Measurements from ENCODE around the gene DTNB.
"Not testable (repeated sequence)": the region's sequence is repeated elsewhere in the genome, so short reads cannot be mapped to it uniquely, and the experiment has no call there.

DTNB gene

GRCh38 chr2:25586726-25587144, 86.6 kb downstream of the DTNB start:
- DNase-seq = no peak

DNA sequence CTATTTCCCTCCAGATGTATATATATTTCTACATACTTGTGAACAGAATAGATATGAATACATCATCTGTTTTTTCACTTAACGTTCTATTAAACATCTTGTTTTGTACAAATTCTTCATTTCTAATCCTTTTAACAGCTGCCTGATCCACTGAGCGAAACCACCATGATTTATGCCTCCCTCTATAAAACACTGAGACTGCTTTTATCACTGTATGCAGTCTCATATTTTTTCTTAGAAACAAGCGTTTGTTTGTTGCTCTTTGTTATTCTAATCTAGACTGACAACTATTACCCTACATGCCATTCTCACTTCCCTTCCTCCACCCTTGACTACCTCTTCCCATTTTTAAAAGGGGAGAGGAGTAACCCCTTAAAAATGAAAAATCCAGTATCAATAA, 88.2 kb downstream of the DTNB start:
- DNase-seq = no peak

GRCh38 chr2:25582077-25582830, 91.1 kb downstream of the DTNB start:
- DNase-seq = no peak

DNA sequence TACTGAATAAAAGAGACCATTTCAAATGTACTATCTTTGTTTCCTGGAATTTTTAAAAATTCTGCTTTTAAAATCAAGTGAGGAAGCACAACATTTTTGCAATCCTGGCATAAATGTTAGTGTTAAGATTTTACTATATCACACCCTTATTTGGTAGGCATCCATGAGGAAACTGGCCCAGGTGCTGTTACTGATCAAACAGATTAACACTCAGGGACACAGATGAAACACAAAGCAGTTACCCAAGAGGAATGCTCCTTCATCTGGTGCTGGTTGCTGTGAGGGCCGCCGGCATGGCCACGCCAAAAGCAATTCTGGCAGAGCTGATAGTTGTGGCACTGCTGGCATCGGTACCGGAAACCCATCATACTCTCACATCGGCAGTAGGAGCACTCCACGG, 96.8 kb downstream of the DTNB start:
- no peak for DNase-seq

DNA sequence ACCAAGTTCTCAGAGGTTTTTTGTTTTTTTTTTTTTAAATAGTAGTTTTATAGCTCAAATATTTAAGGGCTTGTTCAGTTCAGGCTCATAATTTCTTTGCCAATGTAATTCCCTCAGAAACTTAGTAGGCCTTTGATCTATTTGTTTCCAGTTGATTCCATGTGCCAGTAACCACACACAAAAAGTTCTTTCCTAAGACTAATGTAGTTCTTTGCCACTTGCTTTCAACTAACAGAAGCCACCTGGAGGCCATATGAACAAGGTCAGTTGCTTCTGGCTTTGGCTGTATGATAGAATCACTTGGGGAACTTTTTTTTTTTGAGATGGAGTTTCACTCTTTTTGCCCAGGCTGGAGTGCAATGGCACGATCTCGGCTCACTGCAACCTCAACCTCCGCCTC, 100.7 kb downstream of the DTNB start:
- no peak for DNase-seq

- no peak for DNase-seq
Measured at GRCh38 chr2:25570161-25570845, 103.1 kb downstream of the DTNB start.

DNA sequence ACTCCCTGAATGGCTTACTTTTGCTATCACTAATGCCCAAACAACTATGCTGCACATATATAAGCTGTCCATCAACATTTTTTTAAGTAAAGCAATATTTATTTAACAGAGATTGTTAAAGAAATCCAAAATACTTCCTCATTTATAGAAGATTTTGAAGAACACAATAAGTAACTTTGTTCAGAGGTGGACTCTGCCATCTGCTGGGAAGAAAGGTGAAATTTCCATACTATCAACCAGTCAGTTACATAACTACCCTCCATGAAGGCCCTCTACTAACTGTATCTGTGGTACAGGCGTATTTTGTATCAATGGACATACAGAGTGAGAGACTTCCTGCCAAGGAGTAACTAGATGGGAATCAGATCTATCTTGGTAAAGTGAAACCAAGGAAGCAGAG, 106.0 kb downstream of the DTNB start:
- peak; percentile 61 for DNase-seq

DNA sequence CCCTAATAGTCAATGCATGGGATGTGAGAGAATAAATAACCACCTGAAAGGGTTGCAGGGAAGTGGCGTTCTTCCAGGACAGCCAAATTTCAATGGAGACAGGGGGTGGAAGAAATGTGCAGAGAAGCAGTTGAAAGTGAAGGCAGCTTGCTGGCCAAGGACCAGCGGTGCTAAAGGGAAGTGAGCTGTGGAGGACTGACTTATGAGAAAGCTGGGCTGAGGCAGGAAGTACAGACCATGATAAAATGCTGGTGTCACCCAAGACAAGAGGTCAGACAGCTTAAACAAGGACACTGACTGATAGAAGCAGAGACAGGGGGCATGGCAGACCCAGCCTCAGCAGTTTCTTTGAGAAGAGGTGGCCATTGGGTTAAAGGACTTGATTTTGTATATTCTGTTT, 106.7 kb downstream of the DTNB start:
- DNase-seq = peak; percentile 27

DNA sequence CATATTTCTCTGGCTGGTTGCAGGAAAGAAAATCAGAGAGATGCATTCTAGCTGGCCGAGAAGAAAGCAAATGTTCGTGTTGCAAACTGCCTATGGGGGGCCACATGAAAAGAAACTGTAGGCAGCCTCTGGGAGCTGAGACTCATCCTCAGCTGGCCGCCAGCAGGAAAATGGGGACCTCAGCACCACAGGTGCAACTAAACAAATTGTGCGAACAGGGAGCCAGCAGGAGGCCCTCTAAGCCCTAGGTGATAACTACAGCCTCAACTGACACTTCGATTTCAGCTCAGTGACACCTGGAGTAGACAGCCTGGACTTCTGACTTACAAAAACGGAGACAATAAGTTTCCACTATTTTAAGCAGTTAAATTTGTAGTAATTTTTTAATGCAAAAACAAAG, 107.3 kb downstream of the DTNB start:
- no peak for DNase-seq

DNA sequence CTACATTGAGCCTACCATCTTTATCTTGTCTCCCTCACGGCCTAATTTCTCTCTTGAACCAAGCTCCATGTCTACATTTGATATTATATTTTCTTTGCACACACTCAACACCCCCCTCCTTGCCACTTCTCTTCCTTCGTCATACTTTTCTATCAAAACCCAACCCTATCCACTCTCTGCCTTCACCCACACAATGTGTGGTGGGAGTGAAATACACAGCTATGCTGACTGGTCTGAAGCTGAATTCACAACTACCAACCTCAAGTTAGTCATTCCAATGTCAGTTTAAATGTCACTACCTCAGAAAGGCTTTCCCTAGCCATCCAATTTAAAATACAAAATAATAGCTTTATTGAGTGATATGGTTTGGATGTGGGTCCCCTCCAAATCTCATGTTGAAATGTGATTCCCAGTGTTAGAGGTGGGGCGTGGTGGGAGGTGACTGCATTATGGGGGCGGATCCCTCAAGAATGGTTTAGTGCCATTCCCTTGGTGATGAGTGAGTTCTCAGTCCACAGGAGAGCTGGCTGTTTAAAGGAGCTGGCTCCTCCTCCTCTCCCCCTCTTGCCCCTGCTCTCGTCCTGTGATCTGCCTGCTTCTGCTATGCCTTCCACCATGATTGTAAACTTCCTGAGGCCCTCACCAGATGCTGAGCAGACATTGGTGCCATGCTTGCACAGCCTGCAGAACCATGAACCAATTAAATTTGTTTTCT, 112.1 kb downstream of the DTNB start:
- no peak for DNase-seq

DNA sequence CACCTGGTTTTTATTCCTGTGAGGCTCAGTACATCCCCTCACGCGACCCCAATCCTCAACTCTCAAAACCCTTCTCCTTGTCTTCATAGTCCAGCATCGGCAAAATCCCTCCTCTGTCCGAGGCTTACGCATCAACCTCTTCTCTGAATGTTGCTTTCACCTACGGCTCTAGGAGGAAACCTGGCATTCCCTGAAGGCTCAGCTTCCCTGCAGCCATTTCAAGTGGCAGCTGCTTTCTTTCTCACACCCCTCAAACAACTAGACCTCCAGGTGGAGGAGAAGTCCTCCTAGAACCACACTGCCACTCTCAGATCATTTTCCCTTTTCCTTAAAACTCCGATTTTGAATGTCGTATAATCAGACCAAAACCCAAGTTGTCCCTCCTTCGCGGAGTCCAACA, 114.2 kb downstream of the DTNB start:
- DNase-seq = no peak

DNA sequence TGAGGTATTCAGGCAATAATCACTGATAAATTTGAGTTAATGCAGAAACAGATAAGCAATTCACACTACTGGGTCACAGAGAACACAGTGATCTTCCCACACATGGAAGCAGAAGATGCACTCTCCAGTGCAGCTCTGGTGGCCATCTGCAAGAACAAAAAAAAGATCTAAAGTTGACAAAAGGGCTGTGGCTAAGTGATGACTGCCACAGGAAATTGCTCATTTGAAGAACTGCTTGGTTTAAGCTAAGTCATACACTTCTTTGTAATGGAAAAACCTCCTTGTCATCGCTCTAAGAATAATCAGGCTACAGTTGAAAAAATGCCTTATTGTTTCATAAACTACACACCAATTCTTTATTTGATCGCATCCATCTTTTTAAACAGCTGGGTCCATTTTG, 115.1 kb downstream of the DTNB start:
- peak; percentile 68 for DNase-seq

GRCh38 chr2:25557179-25558036, 116.0 kb downstream of the DTNB start:
- DNase-seq = no peak

DNA sequence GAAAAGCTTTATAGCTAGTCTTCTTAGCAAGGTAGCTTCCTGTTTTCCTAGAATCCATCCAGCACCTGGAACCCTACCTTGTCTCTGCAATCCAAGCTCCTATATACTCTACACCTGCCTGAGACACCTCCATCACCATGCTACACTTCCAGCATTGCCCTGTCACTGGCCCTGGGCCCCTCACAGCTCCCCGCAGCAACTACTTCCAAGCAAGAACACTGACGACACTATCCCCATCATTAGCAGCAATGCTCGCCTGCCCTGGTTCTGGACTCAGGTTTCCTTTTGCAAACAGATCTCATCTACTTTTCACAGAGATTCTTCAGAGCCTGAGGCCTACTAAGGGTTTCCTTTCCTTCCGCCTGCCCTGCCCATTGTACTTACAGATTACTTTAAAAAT, 121.1 kb downstream of the DTNB start:
- DNase-seq = no peak

- no peak for DNase-seq
Measured at GRCh38 chr2:25551316-25551715, 122.1 kb downstream of the DTNB start.

DNA sequence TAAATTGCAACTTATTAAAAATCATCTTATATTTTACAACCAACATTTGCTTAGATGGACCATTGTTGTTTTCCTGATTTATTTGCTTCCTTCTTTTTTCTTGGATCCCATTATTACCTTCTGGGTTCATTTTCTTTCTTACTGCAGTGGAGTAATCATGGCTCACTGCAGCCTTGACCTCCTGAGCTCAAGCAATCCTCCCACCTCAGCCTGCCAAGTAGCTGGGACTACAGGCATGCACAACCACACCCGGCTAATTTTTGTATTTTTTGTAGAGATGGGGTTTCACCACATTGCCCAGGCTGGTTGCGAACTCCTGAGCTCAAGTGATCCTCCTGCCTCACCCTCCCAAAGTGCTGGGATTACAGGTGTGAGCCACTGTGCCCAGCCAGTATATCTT, 123.8 kb downstream of the DTNB start:
- DNase-seq = not testable (repeated sequence)

GRCh38 chr2:25548601-25549000, 124.8 kb downstream of the DTNB start:
- DNase-seq = peak; percentile 14

DNA sequence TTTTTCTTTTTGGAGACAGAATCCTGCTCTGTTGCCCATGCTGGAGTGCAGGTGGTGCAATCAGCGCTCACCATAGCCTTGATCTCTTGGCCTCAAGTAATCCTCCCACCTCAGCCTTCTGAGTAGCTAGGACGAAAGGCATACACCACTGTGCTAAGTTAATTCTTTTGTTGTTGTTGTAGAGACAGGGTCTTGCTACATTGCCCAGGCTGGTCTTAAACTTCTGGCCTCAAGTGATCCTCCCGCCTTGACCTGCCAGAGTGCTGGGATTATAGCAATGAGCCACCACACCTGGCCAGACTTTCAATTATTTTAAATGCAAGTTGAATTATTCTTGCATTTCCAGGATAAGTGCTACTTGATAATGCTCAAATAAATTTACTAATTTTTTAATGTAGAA, 126.5 kb downstream of the DTNB start:
- DNase-seq = no peak

DNA sequence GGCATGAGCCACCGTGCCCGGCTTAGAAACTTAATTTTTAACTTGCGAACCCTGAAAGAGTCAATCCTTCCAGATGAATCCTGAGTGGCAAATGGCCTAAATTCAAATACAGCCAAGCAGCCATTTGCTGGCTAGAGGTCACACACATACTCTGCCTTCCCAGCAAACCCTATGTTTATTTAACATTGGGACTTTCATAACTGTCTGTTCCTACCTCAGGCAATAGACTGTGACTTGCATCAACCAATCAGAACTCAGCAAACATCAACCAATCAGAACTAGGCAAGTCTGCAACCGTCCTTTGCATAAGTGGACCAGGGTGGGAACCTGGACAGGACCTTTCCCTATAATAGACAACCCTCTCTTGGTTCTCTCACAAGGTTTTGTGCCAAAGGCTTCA, 127.5 kb downstream of the DTNB start:
- no peak for DNase-seq

DNA sequence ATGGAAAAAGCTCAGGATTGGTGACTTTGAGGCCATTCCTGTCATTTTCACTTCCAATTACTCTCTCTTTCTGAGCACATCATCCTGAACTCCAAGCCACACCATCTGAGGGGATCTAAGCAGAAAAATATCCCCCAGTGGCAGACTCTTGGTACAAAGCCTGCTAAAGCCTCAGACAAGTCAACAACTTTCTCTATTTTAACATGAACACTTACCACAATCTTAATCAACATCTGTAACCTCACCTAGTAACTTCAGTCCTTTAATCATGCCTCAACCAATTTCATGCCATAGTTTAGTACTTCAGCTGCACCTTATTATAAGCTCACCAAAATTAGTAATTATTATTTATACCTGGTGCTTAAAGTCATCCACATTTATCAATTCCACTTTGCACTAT, 128.9 kb downstream of the DTNB start:
- DNase-seq = no peak

DNA sequence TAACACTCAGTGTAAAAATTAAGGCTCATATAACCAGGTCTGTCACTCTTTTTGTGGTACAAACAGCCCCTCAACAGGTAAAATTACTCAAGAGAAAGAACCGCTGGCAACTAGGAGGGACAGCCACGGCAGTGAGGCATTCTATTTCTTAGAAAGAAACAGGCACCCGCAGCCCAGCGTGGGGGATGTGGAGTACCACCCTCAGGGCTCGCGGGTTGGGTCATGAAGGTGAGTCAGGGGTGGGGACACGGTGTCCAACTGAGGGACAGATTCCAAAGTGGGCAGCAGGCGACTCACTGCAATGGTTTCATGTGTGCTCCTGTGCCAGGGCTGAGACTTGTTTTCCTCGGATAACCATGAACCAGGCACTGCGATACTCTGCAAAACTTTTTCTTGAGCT, 129.4 kb downstream of the DTNB start:
- DNase-seq = no peak

- no peak for DNase-seq
Measured at GRCh38 chr2:25541378-25541777, 132.0 kb downstream of the DTNB start.

GRCh38 chr2:25539136-25539535, 134.2 kb downstream of the DTNB start:
- no peak for DNase-seq

All from KG1 (cell line).